Neuronal stem cell (in vitro differentiated cells): ENCODE data around the gene KCNE4.

Experiments
- DNase-seq: peaks from one replicate; pipeline ENCODE4 v3.0.0-alpha.2; 2013; ENCODE audit warnings: low spot score
- H2AFZ ChIP-seq: one replicate; pipeline ENCODE4 v1.6.1; 2013; ENCODE audit warnings: mild to moderate bottlenecking, low read length, inconsistent platforms
- H2AK5ac ChIP-seq: 2 replicates; pipeline ENCODE4 v1.6.1; 2013; ENCODE audit warnings: low read depth, mild to moderate bottlenecking, inconsistent platforms, low read length, moderate library complexity, mixed read lengths
- H2BK120ac ChIP-seq: 2 replicates; pipeline ENCODE4 v1.6.1; 2013; ENCODE audit warnings: low read depth, mild to moderate bottlenecking, inconsistent platforms, low read length, moderate library complexity, mixed read lengths
- H2BK12ac ChIP-seq: one replicate; pipeline ENCODE4 v1.6.1; 2013; ENCODE audit warnings: low read length, inconsistent platforms
- H2BK15ac ChIP-seq: 2 replicates; pipeline ENCODE4 v1.6.1; 2013; ENCODE audit warnings: mild to moderate bottlenecking, low read length, inconsistent platforms, mixed read lengths
- H2BK5ac ChIP-seq: one replicate; pipeline ENCODE4 v1.6.1; 2013; ENCODE audit warnings: inconsistent platforms, mild to moderate bottlenecking, low read length, moderate library complexity
- H3K14ac ChIP-seq: one replicate; pipeline ENCODE4 v1.6.1; 2013; ENCODE audit warnings: low read length, inconsistent platforms
- H3K18ac ChIP-seq: 2 replicates; pipeline ENCODE4 v1.6.1; 2013; ENCODE audit warnings: low read length, inconsistent platforms
- H3K23ac ChIP-seq: 2 replicates; pipeline ENCODE4 v1.6.1; 2013; ENCODE audit warnings: low read depth, mild to moderate bottlenecking, mixed read lengths, low read length, inconsistent platforms; ENCODE audit not compliant: poor library complexity
- H3K27ac ChIP-seq: replicated peaks from 3 replicates; pipeline ENCODE4 v1.5.1; 2013; ENCODE audit warnings: low read length, inconsistent platforms
- H3K27me3 ChIP-seq, 3 experiments: 2 replicates each; pipeline ENCODE4 v1.6.1; 2013; ENCODE audit warnings: low read length in 3 of 3, mild to moderate bottlenecking in 2 of 3, inconsistent platforms in 1 of 3, low read depth in 1 of 3, mixed read lengths in 1 of 3, moderate library complexity in 1 of 3; ENCODE audit not compliant: control insufficient read depth in 3 of 3, insufficient read depth in 3 of 3
- H3K36me3 ChIP-seq, 2 donors: replicated peaks in 1 of 2; 2 replicates each; pipeline ENCODE4 v1.6.1; 2013; ENCODE audit warnings: low read length in 2 of 2; ENCODE audit not compliant: control insufficient read depth in 2 of 2, insufficient read depth in 2 of 2
- H3K4ac ChIP-seq: 2 replicates; pipeline ENCODE4 v1.6.1; 2013; ENCODE audit warnings: inconsistent platforms, mild to moderate bottlenecking, low read length, moderate library complexity
- H3K4me1 ChIP-seq, 2 donors: 1 replicate in 1 of 2; 2 replicates in 1 of 2; pipeline ENCODE4 v1.6.1; 2013; ENCODE audit warnings: low read length in 2 of 2, low read depth in 1 of 2; ENCODE audit not compliant: control insufficient read depth in 2 of 2, insufficient read depth in 1 of 2
- H3K4me2 ChIP-seq: one replicate; pipeline ENCODE4 v1.6.1; 2013; ENCODE audit warnings: mild to moderate bottlenecking, low read length, inconsistent platforms; ENCODE audit not compliant: insufficient read depth, poor library complexity, severe bottlenecking
- H3K4me3 ChIP-seq, 2 donors: 2 replicates each; pipeline ENCODE4 v1.5.1; 2013; ENCODE audit warnings: low read length in 2 of 2, mild to moderate bottlenecking in 2 of 2, inconsistent platforms in 1 of 2, moderate library complexity in 1 of 2
- H3K79me1 ChIP-seq: one replicate; pipeline ENCODE4 v1.6.1; 2013; ENCODE audit warnings: low read depth, mild to moderate bottlenecking, inconsistent platforms, low read length, moderate library complexity
- H3K9ac ChIP-seq: one replicate; pipeline ENCODE4 v1.6.1; 2013; ENCODE audit warnings: mild to moderate bottlenecking, low read depth, low read length, inconsistent platforms; ENCODE audit not compliant: poor library complexity
- H3K9me3 ChIP-seq, 2 donors: replicated peaks in 1 of 2; 2 replicates each; pipeline versions ENCODE3 to v1.6.1; 2013; ENCODE audit warnings: low read length in 2 of 2, mild to moderate bottlenecking in 2 of 2, inconsistent platforms in 1 of 2, low read depth in 1 of 2, mixed read lengths in 1 of 2, moderate library complexity in 1 of 2; ENCODE audit not compliant: control insufficient read depth in 2 of 2, insufficient read depth in 1 of 2
- H4K8ac ChIP-seq: one replicate; pipeline ENCODE4 v1.6.1; 2013; ENCODE audit warnings: low read depth, mild to moderate bottlenecking, inconsistent platforms, low read length, moderate library complexity
- H4K91ac ChIP-seq: one replicate; pipeline ENCODE4 v1.6.1; 2013; ENCODE audit warnings: low read length, low read depth, mild to moderate bottlenecking, inconsistent platforms; ENCODE audit not compliant: poor library complexity
- WGBS, 2 donors: extraction: QIAGEN DNeasy Blood & Tissue Kit; methylation state at CpG; one replicate each; pipeline ENCODE4 v1.1.7; 2013; ENCODE audit warnings: missing lambda C conversion rate in 2 of 2, mixed read lengths in 1 of 2; ENCODE audit not compliant: insufficient read length in 2 of 2, insufficient replicate concordance in 1 of 2; ENCODE audit errors: extremely low coverage in 2 of 2; 5-methylcytosine and 5-hydroxymethylcytosine counted together

The KCNE4 gene

GRCh38 chr2:223008162-223008561, 43.8 kb upstream of the KCNE4 start:
- Histone ChIP-seq H3K4me3 (no peak overlapping the region), H2AK5ac (no peak overlapping the region), H3K79me1 (no peaks in the 10 kb centered on the region), H2AFZ (peak overlapping the region; percentile 57), H2BK12ac (no peak overlapping the region), H3K4ac (no peak overlapping the region), H3K18ac (no peak overlapping the region), H3K14ac (no peak overlapping the region), H3K4me1 (no peaks in the 10 kb centered on the region), H3K9ac (no peak overlapping the region), H3K4me2 (no peak overlapping the region), H4K91ac (no peak overlapping the region), H3K9me3 (peaks cover 0 to 2% of the 10 kb centered on the region in 2 donors), H2BK120ac (no peak overlapping the region), H3K27me3 (peaks cover 0 to 3% (median 0%) of the 10 kb centered on the region in 3 experiments), H3K27ac (no peak overlapping the region), H2BK15ac (no peak overlapping the region), H2BK5ac (no peak overlapping the region), H4K8ac (no peak overlapping the region), H3K36me3 (no peaks in the 10 kb centered on the region), H3K23ac (no peak overlapping the region)
- WGBS, 2 donors: no CpG with 5 or more reads among the region's 6 CpGs
- DNase-seq: no peak

GRCh38 chr2:223008956-223009355, 43.0 kb upstream of the KCNE4 start:
- no peak overlapping the region for H3K4me2 ChIP-seq
- H3K4ac ChIP-seq: no peak overlapping the region
- no peak overlapping the region for H3K4me3 ChIP-seq
- no peak overlapping the region for H4K8ac ChIP-seq
- no peak overlapping the region for H4K91ac ChIP-seq
- H3K36me3 ChIP-seq: no peaks in the 10 kb centered on the region
- no peaks in the 10 kb centered on the region for H3K79me1 ChIP-seq
- no peak for DNase-seq
- no peak overlapping the region for H2BK15ac ChIP-seq
- no peak overlapping the region for H3K18ac ChIP-seq
- no peak overlapping the region for H3K9ac ChIP-seq
- H3K27me3 ChIP-seq: peaks cover 0 to 3% (median 0%) of the 10 kb centered on the region in 3 experiments
- H3K9me3 ChIP-seq: peaks cover 0 to 2% of the 10 kb centered on the region in 2 donors
- no CpG with 5 or more reads among the region's 1 CpG for WGBS, 2 donors
- no peaks in the 10 kb centered on the region for H3K4me1 ChIP-seq
- H2BK12ac ChIP-seq: no peak overlapping the region
- no peak overlapping the region for H2BK120ac ChIP-seq
- H2AK5ac ChIP-seq: no peak overlapping the region
- no peak overlapping the region for H2BK5ac ChIP-seq
- no peak overlapping the region for H3K14ac ChIP-seq
- no peak overlapping the region for H3K23ac ChIP-seq
- H2AFZ ChIP-seq: no peak overlapping the region
- H3K27ac ChIP-seq: no peak overlapping the region

- Histone ChIP-seq H2AFZ (no peak overlapping the region), H3K36me3 (no peaks in the 10 kb centered on the region), H2BK12ac (no peak overlapping the region), H4K91ac (no peak overlapping the region), H3K14ac (no peak overlapping the region), H3K27me3 (peaks cover 0 to 3% (median 0%) of the 10 kb centered on the region in 3 experiments), H3K23ac (no peak overlapping the region), H3K18ac (no peak overlapping the region), H4K8ac (no peak overlapping the region), H2BK120ac (no peak overlapping the region), H2AK5ac (no peak overlapping the region), H3K9ac (no peak overlapping the region), H3K4me2 (no peak overlapping the region), H2BK15ac (no peak overlapping the region), H3K4ac (no peak overlapping the region), H3K4me1 (no peaks in the 10 kb centered on the region), H3K27ac (no peak overlapping the region), H2BK5ac (no peak overlapping the region), H3K79me1 (no peaks in the 10 kb centered on the region), H3K9me3 (peaks cover 0 to 2% of the 10 kb centered on the region in 2 donors), H3K4me3 (no peak overlapping the region)
- DNase-seq: no peak
- 100% methylated on average over 1 of the region's 3 CpGs; no CpG with 5 or more reads in 1 of the 2 donors for WGBS, 2 donors
Observed at GRCh38 chr2:223010641-223011040, 41.3 kb upstream of the KCNE4 start.

- Histone ChIP-seq H2AK5ac (no peak overlapping the region), H4K91ac (no peak overlapping the region), H2BK15ac (no peak overlapping the region), H3K4me1 (no peaks in the 10 kb centered on the region), H3K18ac (no peak overlapping the region), H2AFZ (no peak overlapping the region), H4K8ac (no peak overlapping the region), H3K79me1 (no peaks in the 10 kb centered on the region), H2BK12ac (no peak overlapping the region), H3K23ac (no peak overlapping the region), H3K4me2 (no peak overlapping the region), H2BK5ac (no peak overlapping the region), H3K27ac (no peak overlapping the region), H3K9ac (no peak overlapping the region), H3K9me3 (peaks cover 0 to 2% of the 10 kb centered on the region in 2 donors), H2BK120ac (no peak overlapping the region), H3K27me3 (peaks cover 0 to 3% (median 0%) of the 10 kb centered on the region in 3 experiments), H3K4me3 (no peak overlapping the region), H3K14ac (no peak overlapping the region), H3K36me3 (no peaks in the 10 kb centered on the region), H3K4ac (no peak overlapping the region)
- WGBS, 2 donors: no CpG with 5 or more reads among the region's 6 CpGs
- no peak for DNase-seq
Observed at GRCh38 chr2:223012291-223012690, 39.7 kb upstream of the KCNE4 start.
